Kidney (tissue), 14 donors: ENCODE results near the gene CMIP. TPM values are rescaled to one million over a fixed set of nuclear protein-coding genes. Genes with fewer than 3 reads are reported as not detected.

Source experiments
- DNase-seq, 5 donors: peaks; one replicate each; pipeline ENCODE4 v3.0.0-alpha.2; 2013 to 2020
- FAIRE-seq: peaks from 2 replicates; lab custom pipeline; 2012; peaks lifted over from hg19 to GRCh38; lab: Jason Lieb, UNC
- H3K27ac ChIP-seq, 2 donors: one replicate each; pipeline ENCODE4 v1.7.0; 2013; ENCODE audit warnings: low read depth in 2 of 2, low read length in 2 of 2, inconsistent platforms in 1 of 2
- H3K27me3 ChIP-seq: one replicate; pipeline ENCODE4 v1.7.1; 2013; ENCODE audit warnings: low read length, inconsistent platforms; ENCODE audit not compliant: control insufficient read depth, insufficient read depth
- H3K36me3 ChIP-seq, 3 donors: one replicate each; pipeline versions ENCODE4 v1.7.0 to v1.7.1; 2013; ENCODE audit warnings: low read length in 3 of 3, control low read depth in 1 of 3, inconsistent platforms in 1 of 3; ENCODE audit not compliant: insufficient read depth in 3 of 3, control insufficient read depth in 2 of 3
- H3K4me1 ChIP-seq, 3 donors: one replicate each; pipeline versions ENCODE4 v1.7.0 to v1.7.1; 2013; ENCODE audit warnings: low read length in 3 of 3, inconsistent platforms in 1 of 3, low read depth in 1 of 3; ENCODE audit not compliant: control insufficient read depth in 2 of 3, insufficient read depth in 2 of 3
- H3K4me3 ChIP-seq, 3 donors: one replicate each; pipeline versions ENCODE4 v1.7.0 to v1.8.1; 2013; ENCODE audit warnings: low read length in 3 of 3, control low read depth in 1 of 3, inconsistent platforms in 1 of 3
- H3K9ac ChIP-seq, 3 donors: one replicate each; pipeline versions ENCODE4 v1.7.0 to v1.7.1; 2013; ENCODE audit warnings: low read length in 3 of 3, control low read depth in 1 of 3, inconsistent platforms in 1 of 3
- H3K9me3 ChIP-seq, 3 donors: one replicate each; pipeline versions ENCODE4 v1.7.0 to v1.7.1; 2013; ENCODE audit warnings: low read length in 3 of 3, control low read depth in 1 of 3, inconsistent platforms in 1 of 3; ENCODE audit not compliant: control insufficient read depth in 2 of 3, insufficient read depth in 1 of 3
- CTCF ChIP-seq: IDR thresholded peaks from 3 replicates; pipeline ENCODE4 v1.5.1; 2012; ENCODE audit warnings: mild to moderate bottlenecking, moderate library complexity, borderline replicate concordance; ENCODE audit not compliant: insufficient read depth; ENCODE audit errors: extremely low read depth
- intact Hi-C: fragments of 100-400 bp; cut with DNase I; formaldehyde crosslinking; loops from one replicate; pipeline ENCODE4 v1.11.1; 2022
- polyA plus RNA-seq: library from polyadenylated mRNA; stranded (reverse); fragments of 350-450 nt; fragmentation: Illumina TruSeq; extraction: RNeasy Lipid Tissue Mini Kit (QIAGEN cat#74804); gene quantifications from one replicate; pipeline ENCODE4 v1.2.3, GENCODE V29; 2014; ENCODE audit warnings: low read depth, low replicate concordance; ENCODE audit not compliant: insufficient read depth
- total RNA-seq: library from RNA; stranded (reverse); fragmentation: NEBNext Ultra II Directional; extraction: Animal tissue kit (Norgen Biotek cat#: 25700); gene quantifications from one replicate; pipeline ENCODE4 v1.2.1, GENCODE V29; 2021
- donor health status: control.
- donor health status: control.
- donor health status: control.
- donor health status: control.
- donor health status: control.
- donor health status: DM: yes; HTN: yes; CAD: no.
- donor health status: Normal renal cell carcinoma (clear cell type).

Gene CMIP
- total and polyA plus RNA-seq, 2 donors from 2014 or later: 16.6 to 65.7 TPM

DNA sequence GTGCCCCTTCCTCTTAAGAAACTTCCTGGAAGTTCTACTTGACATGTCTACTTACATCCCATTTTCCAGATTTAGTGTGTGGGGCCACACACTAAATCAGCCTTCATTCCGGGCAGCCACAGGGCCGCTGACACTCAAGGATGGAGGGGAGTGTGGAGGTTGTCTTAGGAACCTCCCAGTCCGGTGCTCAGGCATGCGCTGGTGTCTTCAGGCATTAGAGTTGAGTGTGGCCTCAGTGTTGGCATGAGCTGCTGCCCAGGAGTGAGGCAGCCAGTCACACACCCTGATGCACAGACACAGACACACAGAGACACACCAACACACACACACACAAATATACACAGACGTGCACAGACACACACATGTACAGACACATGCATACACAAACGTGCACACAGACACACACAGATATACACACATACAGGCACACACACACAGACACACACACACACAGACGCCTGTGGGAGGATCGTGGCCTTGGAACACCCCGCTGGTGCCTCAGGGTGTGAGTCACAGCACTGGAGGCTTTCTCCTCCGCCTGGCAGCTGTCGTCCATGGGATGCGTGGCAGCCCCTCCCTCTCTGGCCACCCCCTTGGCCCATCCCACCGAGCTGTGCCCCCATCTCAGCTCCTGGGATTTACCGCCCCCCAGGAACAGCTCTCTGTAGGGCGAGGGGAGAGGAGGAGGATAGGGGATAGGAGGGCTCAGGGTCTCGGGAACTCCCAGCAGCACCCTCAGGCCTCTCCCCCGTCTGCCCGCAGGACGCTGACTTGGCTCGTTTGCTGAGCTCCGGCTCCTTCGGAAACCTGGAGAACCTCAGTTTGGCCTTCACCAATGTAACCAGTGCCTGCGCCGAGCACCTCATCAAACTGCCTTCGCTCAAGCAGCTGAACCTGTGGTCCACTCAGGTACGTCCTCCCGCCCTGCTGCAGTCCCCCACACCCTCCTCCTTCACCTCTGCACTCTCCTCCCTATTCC lies 258.9 kb downstream of the CMIP start:
- intact Hi-C loops: no loop called here
- Histone ChIP-seq H3K27me3 (no peaks in the 10 kb centered on the region), H3K36me3 (peaks cover 2 to 57% (median 33%) of the 10 kb centered on the region in 3 donors), H3K4me3 (no peak overlapping the region), H3K27ac (no peak overlapping the region), H3K9me3 (no peaks in the 10 kb centered on the region), H3K9ac (no peak overlapping the region), H3K4me1 (no peaks in the 10 kb centered on the region)
- FAIRE-seq (no peak), DNase-seq (peak in 1 of 5 donors; percentile 66)
- no peak for TF ChIP-seq CTCF

DNA sequence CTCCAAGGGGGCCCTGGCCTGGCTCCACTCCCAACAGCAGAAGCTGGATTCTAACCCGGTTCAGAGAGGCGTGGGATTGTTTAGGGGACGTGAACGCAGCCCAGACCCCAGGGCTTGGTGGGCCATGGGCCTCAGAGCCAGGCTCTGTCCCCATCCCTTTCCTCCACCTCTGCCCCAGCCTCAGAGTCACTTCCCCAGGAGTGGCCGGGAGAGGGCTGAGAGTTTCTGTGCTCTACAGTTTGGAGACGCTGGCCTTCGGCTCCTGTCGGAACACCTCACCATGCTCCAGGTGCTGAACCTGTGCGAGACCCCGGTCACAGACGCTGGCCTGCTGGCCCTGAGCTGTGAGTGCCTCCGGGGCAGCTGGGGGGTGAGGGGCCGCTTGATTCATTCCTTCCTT lies 260.7 kb downstream of the CMIP start:
- intact Hi-C loops: no loop called here
- DNase-seq: peak in 1 of 5 donors; percentile 53

GRCh38 chr16:81706327-81707295 lies 262.0 kb downstream of the CMIP start:
- Histone ChIP-seq H3K36me3 (peaks cover 4 to 55% (median 25%) of the 10 kb centered on the region in 3 donors), H3K9ac (no peak overlapping the region), H3K27me3 (no peaks in the 10 kb centered on the region), H3K4me3 (no peak overlapping the region), H3K27ac (no peak overlapping the region), H3K9me3 (no peaks in the 10 kb centered on the region), H3K4me1 (no peaks in the 10 kb centered on the region)
- intact Hi-C loops: no loop called here
- DNase-seq (peak in 1 of 5 donors; percentile 57), FAIRE-seq (no peak)
- no peak for TF ChIP-seq CTCF

More for the DNA sequence above, 260.7 kb downstream of the CMIP start:
- TF ChIP-seq CTCF: no peak
- H3K9me3 ChIP-seq: no peaks in the 10 kb centered on the region
- peaks cover 4 to 60% (median 30%) of the 10 kb centered on the region in 3 donors for H3K36me3 ChIP-seq
- no peaks in the 10 kb centered on the region for H3K27me3 ChIP-seq
- H3K4me3 ChIP-seq: no peak overlapping the region
- H3K4me1 ChIP-seq: no peaks in the 10 kb centered on the region
- H3K9ac ChIP-seq: no peak overlapping the region
- no peak for FAIRE-seq
- H3K27ac ChIP-seq: no peak overlapping the region
